ENCODE results near the gene THSD1.

GRCh38 chr13:52345631-52346251, 60.2 kb downstream of the THSD1 start:
- no peak for TF ChIP-seq CTCF (optimal IDR thresholded peaks at IDR 0.05 in 1 of 3, IDR thresholded peaks at IDR 0.05 in 1 of 3, conservative IDR thresholded peaks at IDR 0.05 in 1 of 3; ENCODE audit: extremely low read depth in 1 of 3, insufficient read depth in 2 of 3, low read length in 3 of 3)
- TF ChIP-seq EZH2 (IDR thresholded peaks at IDR 0.05; ENCODE audit: low read length), result no peak
